HG02840 (cell line): ENCODE data around the gene OLFML2A.
A peak's percentile ranks its signal among the peaks of the same experiment; 100 is the strongest.

ENCODE experiments used
- ATAC-seq: cut with Tn5 transposase; IDR thresholded peaks from one replicate; pipeline ENCODE4 v1.9.1; 2021; ENCODE audit warnings: mild to moderate bottlenecking, moderate library complexity, moderate number of reproducible peaks; ENCODE audit not compliant: unreplicated experiment, low FRiP score

OLFML2A gene

GRCh38 chr9:124846969-124847368 is 70.0 kb downstream of the OLFML2A start:
- no peak for ATAC-seq

GRCh38 chr9:124849801-124850200 is 72.9 kb downstream of the OLFML2A start:
- ATAC-seq: no peak

GRCh38 chr9:124852121-124852828 is 75.3 kb downstream of the OLFML2A start:
- ATAC-seq: no peak

- no peak for ATAC-seq
Measured at GRCh38 chr9:124852829-124853531, 76.0 kb downstream of the OLFML2A start, which contains the start of gene WDR38. WDR38 (plus strand) TSS chr9:124853460; CDS start chr9:124853532, 72 bp downstream.

- no peak for ATAC-seq
Measured at GRCh38 chr9:124853605-124854143, 76.7 kb downstream of the OLFML2A start.

GRCh38 chr9:124854161-124854560 is 77.2 kb downstream of the OLFML2A start:
- no peak for ATAC-seq

- no peak for ATAC-seq
Measured at GRCh38 chr9:124854822-124855221, 77.9 kb downstream of the OLFML2A start.

GRCh38 chr9:124855566-124855943 is 78.6 kb downstream of the OLFML2A start:
- no peak for ATAC-seq

- ATAC-seq: no peak
Measured at GRCh38 chr9:124855944-124856765, 79.2 kb downstream of the OLFML2A start.

GRCh38 chr9:124857533-124858162 is 80.7 kb downstream of the OLFML2A start:
- ATAC-seq: no peak

GRCh38 chr9:124858330-124859046 is 81.6 kb downstream of the OLFML2A start:
- no peak for ATAC-seq

- no peak for ATAC-seq
Measured at GRCh38 chr9:124859803-124860581, 83.1 kb downstream of the OLFML2A start.

GRCh38 chr9:124860582-124861341 is 83.8 kb downstream of the OLFML2A start:
- no peak for ATAC-seq

GRCh38 chr9:124861342-124862229 is 84.7 kb downstream of the OLFML2A start, which contains the start of the genes ARPC5L and RPL35:
ARPC5L (plus strand) TSS chr9:124862130; CDS start chr9:124869291, 7,161 bp downstream.
RPL35 (minus strand) TSS chr9:124861957; CDS start chr9:124861912, 45 bp downstream.
- peak; percentile 90 for ATAC-seq

GRCh38 chr9:124863371-124863871 is 86.5 kb downstream of the OLFML2A start:
- no peak for ATAC-seq
